Psoas muscle (tissue), 8 donors: ENCODE results near the gene ADGRG7. TPM values are rescaled to one million over a fixed set of nuclear protein-coding genes. Genes with fewer than 3 reads are reported as not detected.

Source experiments
- ATAC-seq, 4 donors: fragments of 200-7000 bp; cut with Tn5 transposase; one replicate each; pipeline ENCODE4 v1.9.1; 2020; ENCODE audit warnings: moderate library complexity in 3 of 4, mild to moderate bottlenecking in 2 of 4
- DNase-seq, 2 donors: peaks; one replicate each; pipeline ENCODE4 v3.0.0-alpha.2; 2020
- H3K27ac ChIP-seq: fragments of 200-600 bp; one replicate; pipeline ENCODE4 v1.8.0; 2022
- H3K27me3 ChIP-seq, 3 donors: fragments of 200-600 bp in 1 of 3; one replicate each; pipeline versions ENCODE4 v1.6.1 to v1.8.0; 2013 to 2022; ENCODE audit warnings: low read length in 2 of 3, mild to moderate bottlenecking in 2 of 3, moderate library complexity in 1 of 3; ENCODE audit not compliant: insufficient read depth in 3 of 3
- H3K36me3 ChIP-seq, 2 donors: fragments of 200-600 bp in 1 of 2; one replicate each; pipeline versions ENCODE4 v1.6.1 to v1.8.0; 2013 to 2022; ENCODE audit warnings: low read depth in 1 of 2, mild to moderate bottlenecking in 1 of 2, moderate library complexity in 1 of 2; ENCODE audit not compliant: insufficient read depth in 1 of 2
- H3K4me1 ChIP-seq: fragments of 200-600 bp; one replicate; pipeline ENCODE4 v1.8.0; 2022
- H3K4me3 ChIP-seq: fragments of 200-600 bp; one replicate; pipeline ENCODE4 v1.8.0; 2022; ENCODE audit warnings: mild to moderate bottlenecking
- H3K9me3 ChIP-seq: fragments of 200-600 bp; one replicate; pipeline ENCODE4 v1.8.0; 2022
- CTCF ChIP-seq: fragments of 200-600 bp; IDR thresholded peaks from one replicate; pipeline ENCODE4 v1.8.0; 2022; ENCODE audit warnings: antibody characterized with exemption
- WGBS, 3 donors: extraction: QIAGEN DNeasy Blood & Tissue Kit; methylation state at CpG; one replicate each; pipeline versions ENCODE4 v1.1.6 to v1.1.7; 2013; 5-methylcytosine and 5-hydroxymethylcytosine counted together
- intact Hi-C, 2 donors: fragments of 100-400 bp; cut with DNase I; formaldehyde crosslinking; loops; one replicate each; pipeline versions ENCODE4 v1.11.0 to v1.14.2; 2022
- polyA plus RNA-seq, 3 donors: library from polyadenylated mRNA; stranded (reverse); fragments of 200-250 nt; gene quantifications; one replicate each; pipeline ENCODE4 v1.2.3, GENCODE V29; 2013
- total RNA-seq, 4 donors: library from RNA; stranded (reverse); fragmentation: NEBNext Ultra II Directional in 2 of 4; extraction: Animal tissue kit (Norgen Biotek cat#: 25700) in 2 of 4; gene quantifications; one replicate each; pipeline versions ENCODE4 v1.2.1 to v1.2.4, GENCODE V29; 2021 to 2023
- donor health status: healthy with polysubstance abuse.
- donor health status: DM: no; HTN: no; CAD: no; lungs with moderate emphysema.
- donor health status: Bipolar disorder and iron deficiency.
- donor health status: healthy.
- donor health status: DM: yes; HTN: yes; CAD: no.
- donor health status: DM: no; HTN: no; CAD: no.
- donor health status: DM: no; HTN: no; CAD: no.
- donor health status: DM: yes; HTN: yes; CAD: no.

Gene ADGRG7
- total and polyA plus RNA-seq, 7 donors, result 0.04 to 0.22 TPM; not detected in 5

GRCh38 chr3:100613721-100614390, 4.5 kb downstream of the ADGRG7 start:
- DNase-seq (no peak), ATAC-seq (no peak)

DNA sequence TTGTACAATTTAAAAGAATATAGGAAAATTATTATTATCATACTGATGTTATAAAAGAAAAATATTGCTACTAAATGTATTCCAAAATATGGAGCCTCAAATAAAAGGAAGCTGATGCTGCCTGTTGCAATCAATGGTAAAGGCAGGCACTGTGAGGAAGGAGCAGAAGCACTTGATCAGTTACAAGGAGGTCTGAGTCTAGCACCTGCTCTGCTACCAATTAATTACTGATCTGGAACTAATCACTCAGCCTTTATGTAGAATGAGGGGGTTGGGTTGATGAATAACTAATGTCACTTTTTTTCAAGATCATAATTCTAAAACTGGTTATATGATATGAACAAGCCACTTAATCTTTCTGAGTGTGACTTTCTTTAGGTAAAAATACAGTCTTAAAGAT, 5.5 kb downstream of the ADGRG7 start:
- no peak overlapping the region for H3K4me3 ChIP-seq
- H3K9me3 ChIP-seq, result no peaks in the 10 kb centered on the region
- H3K4me1 ChIP-seq, result no peaks in the 10 kb centered on the region
- DNase-seq, result no peak
- no peak overlapping the region for H3K27ac ChIP-seq
- no peaks in the 10 kb centered on the region for H3K36me3 ChIP-seq
- no peak for TF ChIP-seq CTCF
- peaks cover 0 to 2% (median 0%) of the 10 kb centered on the region in 3 donors for H3K27me3 ChIP-seq
- intact Hi-C loops, result no loop called here
- no peak for ATAC-seq

More at GRCh38 chr3:100613721-100614390, 4.5 kb downstream of the ADGRG7 start:
- no peak overlapping the region for H3K27ac ChIP-seq
- H3K4me1 ChIP-seq, result no peaks in the 10 kb centered on the region
- no peak overlapping the region for H3K4me3 ChIP-seq
- H3K27me3 ChIP-seq, result peaks cover 0 to 4% (median 0%) of the 10 kb centered on the region in 3 donors
- no peaks in the 10 kb centered on the region for H3K36me3 ChIP-seq
- no peak for TF ChIP-seq CTCF
- WGBS, 3 donors, result 41 to 50% (median 45%) methylated on average over 4 of the region's 4 CpGs
- intact Hi-C loops, result no loop called here
- H3K9me3 ChIP-seq, result no peaks in the 10 kb centered on the region

DNA sequence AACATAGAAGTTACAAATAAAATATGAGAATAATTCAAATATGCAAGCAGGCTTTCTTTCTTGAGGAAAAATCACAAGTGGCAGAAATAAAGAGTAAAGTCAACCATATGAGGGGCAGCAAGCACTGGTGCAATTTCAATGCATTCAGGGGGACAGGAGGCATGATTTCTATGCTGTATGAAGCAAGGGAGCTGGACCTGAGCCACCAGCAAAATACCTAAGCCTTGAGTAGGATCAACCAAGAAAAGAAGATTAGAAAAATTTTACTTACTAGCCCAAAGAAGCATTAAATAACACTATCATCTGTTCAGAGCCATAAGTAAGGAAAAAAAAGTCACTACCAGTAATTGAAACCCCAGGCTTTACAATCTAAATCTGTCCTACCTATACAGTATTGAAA, 6.3 kb downstream of the ADGRG7 start:
- no peak for DNase-seq
- intact Hi-C loops, result no loop called here
- H3K4me3 ChIP-seq, result no peak overlapping the region
- H3K36me3 ChIP-seq, result no peaks in the 10 kb centered on the region
- no peak overlapping the region for H3K27ac ChIP-seq
- no peaks in the 10 kb centered on the region for H3K9me3 ChIP-seq
- ATAC-seq, result no peak
- no peaks in the 10 kb centered on the region for H3K4me1 ChIP-seq
- H3K27me3 ChIP-seq, result no peaks in the 10 kb centered on the region
- no peak for TF ChIP-seq CTCF

DNA sequence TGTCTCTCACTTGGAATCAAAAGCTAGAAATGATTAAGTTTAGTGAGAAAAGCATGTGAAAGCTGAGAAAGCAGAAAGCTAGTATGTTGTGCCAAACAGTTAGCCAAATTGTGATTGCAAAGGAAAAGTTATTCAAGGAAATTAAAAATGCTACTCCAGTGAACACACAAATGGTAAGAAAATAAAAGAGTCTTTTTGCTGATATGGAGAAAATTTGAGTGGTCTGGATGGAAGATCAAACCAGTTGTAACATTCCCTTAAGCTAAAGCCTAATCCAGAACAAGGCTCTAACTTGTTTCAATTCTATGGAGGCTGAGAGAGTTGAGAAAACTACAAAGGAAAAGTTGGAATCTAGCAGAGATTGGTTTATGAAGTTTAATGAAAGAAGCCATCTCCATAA, 11.8 kb downstream of the ADGRG7 start:
- TF ChIP-seq CTCF, result no peak
- no peaks in the 10 kb centered on the region for H3K36me3 ChIP-seq
- no peak overlapping the region for H3K4me3 ChIP-seq
- no peaks in the 10 kb centered on the region for H3K27me3 ChIP-seq
- DNase-seq, result no peak
- intact Hi-C loops, result no loop called here
- no peak overlapping the region for H3K27ac ChIP-seq
- peaks cover 3% of the 10 kb centered on the region for H3K9me3 ChIP-seq
- no peak for ATAC-seq
- H3K4me1 ChIP-seq, result no peaks in the 10 kb centered on the region

GRCh38 chr3:100627491-100627890, 18.1 kb downstream of the ADGRG7 start:
- intact Hi-C loops, result no loop called here

More at GRCh38 chr3:100627491-100627890, 18.1 kb downstream of the ADGRG7 start:
- DNase-seq (no peak), ATAC-seq (no peak)
- Histone ChIP-seq H3K4me1 (no peaks in the 10 kb centered on the region), H3K36me3 (no peaks in the 10 kb centered on the region), H3K4me3 (no peak overlapping the region), H3K27me3 (no peaks in the 10 kb centered on the region), H3K9me3 (peaks cover 3% of the 10 kb centered on the region), H3K27ac (no peak overlapping the region)
- TF ChIP-seq CTCF, result no peak
- WGBS, 3 donors, result 59 to 67% (median 62%) methylated on average over 2 of the region's 2 CpGs
